ENCODE results near the gene TRPM2. TPM values are rescaled to one million over a fixed set of nuclear protein-coding genes. Genes with fewer than 3 reads are reported as not detected.
"Not testable (repeated sequence)": the region's sequence is repeated elsewhere in the genome, so short reads cannot be mapped to it uniquely, and the experiment has no call there.

The TRPM2 gene
- total RNA-seq, 1 experiment from 2014 or later: 11.0 TPM

- Mint-ChIP-seq H3K27me3 (ENCODE audit: insufficient read depth, unreplicated experiment) (peaks cover 28% of the 10 kb centered on the region), H3K4me1 (ENCODE audit: insufficient read depth, unreplicated experiment) (no peaks in the 10 kb centered on the region), H3K9me3 (ENCODE audit: unreplicated experiment) (peaks cover 5% of the 10 kb centered on the region), H3K4me3 (ENCODE audit: unreplicated experiment) (no peak overlapping the region), H3K27ac (ENCODE audit: low read depth, unreplicated experiment) (no peak overlapping the region), H3K36me3 (ENCODE audit: insufficient read depth, unreplicated experiment) (no peaks in the 10 kb centered on the region)
- POLR2A ChIA-PET: no interaction called here
- no TSS peak for BruUV-seq (replicated peaks)
- TF ChIP-seq CTCF (IDR thresholded peaks at IDR 0.05; ENCODE audit: unreplicated experiment): no peak
- intact Hi-C loops (cut with micrococcal nuclease): no loop called here
- no peak for DNase-seq (ENCODE audit: unreplicated experiment)
- CTCF ChIA-PET: interaction anchor here (1.2 kb wide), 1 partner anchor 95 kb away, joined by 3 read pairs; no protein-coding TSS in a partner anchor
These were observed 39.5 kb downstream of the TRPM2 start for GRCh38 chr21:44392916-44393315.

GRCh38 chr21:44394733-44395132, 41.3 kb downstream of the TRPM2 start:
- no peak overlapping the region for H3K4me3 Mint-ChIP-seq (ENCODE audit: unreplicated experiment)
- H3K9me3 Mint-ChIP-seq (ENCODE audit: unreplicated experiment): no peaks in the 10 kb centered on the region
- no peaks in the 10 kb centered on the region for H3K36me3 Mint-ChIP-seq (ENCODE audit: insufficient read depth, unreplicated experiment)
- CTCF ChIA-PET: no interaction called here
- BruUV-seq (replicated peaks): no TSS peak
- intact Hi-C loops (cut with micrococcal nuclease): no loop called here
- no peak for DNase-seq (ENCODE audit: unreplicated experiment)
- POLR2A ChIA-PET: no interaction called here
- H3K27ac Mint-ChIP-seq (ENCODE audit: low read depth, unreplicated experiment): no peak overlapping the region
- H3K4me1 Mint-ChIP-seq (ENCODE audit: insufficient read depth, unreplicated experiment): no peaks in the 10 kb centered on the region
- TF ChIP-seq CTCF (IDR thresholded peaks at IDR 0.05; ENCODE audit: unreplicated experiment): no peak
- peaks cover 28% of the 10 kb centered on the region for H3K27me3 Mint-ChIP-seq (ENCODE audit: insufficient read depth, unreplicated experiment)

GRCh38 chr21:44395260-44395659, 41.8 kb downstream of the TRPM2 start:
- BruUV-seq (replicated peaks): no TSS peak
- H3K27me3 Mint-ChIP-seq (ENCODE audit: insufficient read depth, unreplicated experiment): peaks cover 28% of the 10 kb centered on the region
- ChIA-PET POLR2A (no interaction called here), CTCF (no interaction called here)
- H3K4me1 Mint-ChIP-seq (ENCODE audit: insufficient read depth, unreplicated experiment): no peaks in the 10 kb centered on the region
- no peak overlapping the region for H3K27ac Mint-ChIP-seq (ENCODE audit: low read depth, unreplicated experiment)
- no peaks in the 10 kb centered on the region for H3K36me3 Mint-ChIP-seq (ENCODE audit: insufficient read depth, unreplicated experiment)
- TF ChIP-seq CTCF (IDR thresholded peaks at IDR 0.05; ENCODE audit: unreplicated experiment): no peak
- H3K4me3 Mint-ChIP-seq (ENCODE audit: unreplicated experiment): no peak overlapping the region
- intact Hi-C loops (cut with micrococcal nuclease): no loop called here
- no peak for DNase-seq (ENCODE audit: unreplicated experiment)
- no peaks in the 10 kb centered on the region for H3K9me3 Mint-ChIP-seq (ENCODE audit: unreplicated experiment)

- POLR2A ChIA-PET: not testable (repeated sequence)
These were observed 43.4 kb downstream of the TRPM2 start for GRCh38 chr21:44396803-44397202.

GRCh38 chr21:44397431-44398031, 44.1 kb downstream of the TRPM2 start:
- no peaks in the 10 kb centered on the region for H3K36me3 Mint-ChIP-seq (ENCODE audit: insufficient read depth, unreplicated experiment)
- intact Hi-C loops (cut with micrococcal nuclease): no loop called here
- ChIA-PET POLR2A (no interaction called here), CTCF (no interaction called here)
- H3K4me3 Mint-ChIP-seq (ENCODE audit: unreplicated experiment): no peak overlapping the region
- no TSS peak for BruUV-seq (replicated peaks)
- TF ChIP-seq CTCF (IDR thresholded peaks at IDR 0.05; ENCODE audit: unreplicated experiment): no peak
- H3K27me3 Mint-ChIP-seq (ENCODE audit: insufficient read depth, unreplicated experiment): peaks cover 27% of the 10 kb centered on the region
- no peak overlapping the region for H3K27ac Mint-ChIP-seq (ENCODE audit: low read depth, unreplicated experiment)
- peaks cover 7% of the 10 kb centered on the region for H3K9me3 Mint-ChIP-seq (ENCODE audit: unreplicated experiment)
- DNase-seq (ENCODE audit: unreplicated experiment): no peak
- H3K4me1 Mint-ChIP-seq (ENCODE audit: insufficient read depth, unreplicated experiment): no peaks in the 10 kb centered on the region

More at GRCh38 chr21:44396803-44397202, 43.4 kb downstream of the TRPM2 start:
- BruUV-seq (replicated peaks); H3K4me3 Mint-ChIP-seq (ENCODE audit: unreplicated experiment); CTCF ChIA-PET; H3K4me1 Mint-ChIP-seq (ENCODE audit: insufficient read depth, unreplicated experiment); H3K9me3 Mint-ChIP-seq (ENCODE audit: unreplicated experiment); DNase-seq (ENCODE audit: unreplicated experiment); intact Hi-C loops (cut with micrococcal nuclease); H3K27ac Mint-ChIP-seq (ENCODE audit: low read depth, unreplicated experiment); H3K36me3 Mint-ChIP-seq (ENCODE audit: insufficient read depth, unreplicated experiment): not testable (repeated sequence)
- H3K27me3 Mint-ChIP-seq (ENCODE audit: insufficient read depth, unreplicated experiment): peaks cover 28% of the 10 kb centered on the region

All from MCF 10A (cell line).